ENCODE data around the gene VAMP7. TPM values are rescaled to one million over a fixed set of nuclear protein-coding genes. Genes with fewer than 3 reads are reported as not detected.

VAMP7 gene
- total and polyA plus RNA-seq, 12 donors: 14.0 to 73.6 (median 38.1) TPM

DNA sequence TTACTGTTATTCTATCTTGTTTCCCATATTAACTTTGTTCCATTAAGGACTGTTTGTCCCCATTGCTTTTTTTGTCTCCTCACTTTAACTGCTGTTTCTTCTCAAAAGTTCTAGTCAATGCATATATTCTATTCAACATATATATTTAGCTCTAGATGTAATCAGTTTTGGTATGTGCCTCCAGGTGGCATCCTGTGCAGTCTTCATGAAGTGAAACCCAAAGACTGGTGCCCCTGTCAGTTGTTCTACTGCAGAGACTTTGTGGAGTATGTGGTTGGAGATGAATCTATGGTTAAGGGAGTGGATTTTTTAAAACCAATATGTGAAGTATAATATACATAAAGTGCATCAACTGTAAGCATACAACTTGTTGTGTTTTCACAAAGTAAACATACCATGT, 57.0 kb downstream of the VAMP7 start:
- no peak for TF ChIP-seq POLR2A (IDR thresholded peaks at IDR 0.05)
- TF ChIP-seq, protein P1, sequence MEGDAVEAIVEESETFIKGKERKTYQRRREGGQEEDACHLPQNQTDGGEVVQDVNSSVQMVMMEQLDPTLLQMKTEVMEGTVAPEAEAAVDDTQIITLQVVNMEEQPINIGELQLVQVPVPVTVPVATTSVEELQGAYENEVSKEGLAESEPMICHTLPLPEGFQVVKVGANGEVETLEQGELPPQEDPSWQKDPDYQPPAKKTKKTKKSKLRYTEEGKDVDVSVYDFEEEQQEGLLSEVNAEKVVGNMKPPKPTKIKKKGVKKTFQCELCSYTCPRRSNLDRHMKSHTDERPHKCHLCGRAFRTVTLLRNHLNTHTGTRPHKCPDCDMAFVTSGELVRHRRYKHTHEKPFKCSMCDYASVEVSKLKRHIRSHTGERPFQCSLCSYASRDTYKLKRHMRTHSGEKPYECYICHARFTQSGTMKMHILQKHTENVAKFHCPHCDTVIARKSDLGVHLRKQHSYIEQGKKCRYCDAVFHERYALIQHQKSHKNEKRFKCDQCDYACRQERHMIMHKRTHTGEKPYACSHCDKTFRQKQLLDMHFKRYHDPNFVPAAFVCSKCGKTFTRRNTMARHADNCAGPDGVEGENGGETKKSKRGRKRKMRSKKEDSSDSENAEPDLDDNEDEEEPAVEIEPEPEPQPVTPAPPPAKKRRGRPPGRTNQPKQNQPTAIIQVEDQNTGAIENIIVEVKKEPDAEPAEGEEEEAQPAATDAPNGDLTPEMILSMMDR (IDR thresholded peaks at IDR 0.05): no peak
- H3K4me3 ChIP-seq: no peak overlapping the region
- H3K4me1 ChIP-seq (replicated peaks in 1 of 2): no peaks in the 10 kb centered on the region
- H3K27me3 ChIP-seq: no peaks in the 10 kb centered on the region
- H3K36me3 ChIP-seq (replicated peaks in 1 of 2): no peaks in the 10 kb centered on the region
- H3K9me3 ChIP-seq (replicated peaks in 1 of 3): no peaks in the 10 kb centered on the region
- H3K27ac ChIP-seq: no peak overlapping the region
- intact Hi-C loops (cut with DNase I): no loop called here
- no peak for DNase-seq

DNA sequence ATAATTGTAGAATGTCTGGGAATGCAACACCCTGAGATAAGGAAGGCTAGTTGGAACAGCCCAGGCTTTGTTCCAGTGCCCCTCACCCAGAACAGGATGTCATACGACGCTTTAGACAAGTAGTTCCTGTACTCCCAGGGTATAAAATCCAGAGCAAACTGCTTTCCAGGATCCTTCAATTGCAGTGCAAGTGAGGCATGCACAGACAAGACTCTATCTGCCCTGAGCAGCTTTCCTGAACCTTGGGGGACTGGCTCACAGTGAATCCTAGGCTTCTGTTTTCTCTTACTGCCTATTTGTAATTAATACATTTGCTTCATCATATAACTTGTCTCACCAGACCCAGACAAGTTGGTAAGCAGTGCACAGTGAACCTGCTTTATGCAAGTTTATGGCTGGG, 68.0 kb downstream of the VAMP7 start:
- no peak for DNase-seq
- intact Hi-C loops (cut with DNase I): no loop called here
- Histone ChIP-seq H3K36me3 (replicated peaks in 1 of 2) (no peaks in the 10 kb centered on the region), H3K4me3 (no peak overlapping the region), H3K9me3 (replicated peaks in 1 of 3) (no peaks in the 10 kb centered on the region), H3K27me3 (no peaks in the 10 kb centered on the region), H3K27ac (no peak overlapping the region), H3K4me1 (replicated peaks in 1 of 2) (no peaks in the 10 kb centered on the region)
- WGBS, 4 donors: 57 to 76% (median 61%) methylated on average over 2 of the region's 2 CpGs
- TF ChIP-seq POLR2A (IDR thresholded peaks at IDR 0.05): no peak
- TF ChIP-seq, protein P1 (IDR thresholded peaks at IDR 0.05): no peak

DNA sequence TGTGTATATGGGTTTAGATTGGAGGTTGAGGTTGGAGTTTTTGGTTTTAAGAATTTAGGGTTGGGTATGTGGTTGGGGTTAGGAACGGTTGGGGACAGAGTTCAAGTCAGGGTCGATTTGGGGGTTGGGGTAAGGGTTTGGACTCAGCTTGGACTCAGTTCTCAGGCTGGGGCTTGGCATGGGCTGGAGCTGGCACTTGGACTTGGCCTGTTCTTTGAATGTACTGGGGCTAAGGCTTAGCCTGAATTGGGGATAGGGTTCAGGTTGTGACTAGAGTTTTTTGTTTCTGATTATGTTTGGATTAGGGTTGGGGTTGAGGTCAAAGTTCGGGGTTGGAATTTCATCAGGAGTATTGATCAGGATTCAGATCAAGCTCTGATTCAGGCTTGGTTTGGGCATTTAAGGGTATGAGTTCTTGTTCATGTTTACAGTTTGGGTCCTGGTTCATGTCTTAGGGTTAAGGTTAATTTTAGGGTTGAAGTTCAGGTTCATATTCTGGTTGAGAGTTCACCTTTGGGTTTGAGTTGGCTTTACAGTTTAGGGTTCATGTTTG, 70.2 kb downstream of the VAMP7 start:
- intact Hi-C loops (cut with DNase I): no loop called here
- no peaks in the 10 kb centered on the region for H3K4me1 ChIP-seq (replicated peaks in 1 of 2)

DNA sequence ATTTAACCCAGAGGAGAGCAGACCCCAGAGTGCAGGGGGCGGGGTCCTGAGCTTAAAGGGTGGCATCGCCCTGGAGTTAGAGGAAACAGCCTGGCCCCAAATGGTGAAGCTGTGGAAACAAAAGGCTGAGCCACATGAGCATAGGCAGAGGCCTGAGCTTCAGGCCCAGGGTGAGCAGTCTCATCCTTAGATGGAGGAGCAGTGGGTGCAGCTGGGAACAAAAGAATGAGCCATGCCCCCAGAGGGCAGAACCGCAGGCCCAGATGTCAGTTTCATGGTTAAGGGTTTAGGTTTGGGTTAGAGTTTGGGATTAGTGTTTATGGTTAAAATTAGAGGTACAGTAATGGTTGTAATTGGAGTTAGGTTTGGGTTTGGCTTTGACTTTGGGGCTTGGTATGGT, 71.9 kb downstream of the VAMP7 start:
- 64 to 85% (median 75%) methylated on average over 3 of the region's 3 CpGs for WGBS, 4 donors
- H3K4me3 ChIP-seq: no peak overlapping the region
- intact Hi-C loops (cut with DNase I): no loop called here

More for the DNA sequence above, 70.2 kb downstream of the VAMP7 start:
- Histone ChIP-seq H3K4me3 (no peak overlapping the region), H3K36me3 (replicated peaks in 1 of 2) (no peaks in the 10 kb centered on the region), H3K27me3 (no peaks in the 10 kb centered on the region), H3K9me3 (replicated peaks in 1 of 3) (no peaks in the 10 kb centered on the region), H3K27ac (no peak overlapping the region)
- no peak for DNase-seq
- 55 to 68% (median 64%) methylated on average over 3 of the region's 3 CpGs for WGBS, 4 donors
- TF ChIP-seq, protein P1 (IDR thresholded peaks at IDR 0.05): no peak
- no peak for TF ChIP-seq POLR2A (IDR thresholded peaks at IDR 0.05)

More for the DNA sequence above, 71.9 kb downstream of the VAMP7 start:
- DNase-seq: no peak
- H3K4me1 ChIP-seq (replicated peaks in 1 of 2): no peaks in the 10 kb centered on the region
- no peaks in the 10 kb centered on the region for H3K9me3 ChIP-seq (replicated peaks in 1 of 3)
- H3K27me3 ChIP-seq: no peaks in the 10 kb centered on the region
- no peak overlapping the region for H3K27ac ChIP-seq
- no peaks in the 10 kb centered on the region for H3K36me3 ChIP-seq (replicated peaks in 1 of 2)
- TF ChIP-seq, protein P1 (IDR thresholded peaks at IDR 0.05): no peak
- TF ChIP-seq POLR2A (IDR thresholded peaks at IDR 0.05): no peak

All from adrenal gland (tissue), 12 donors.